GM23338 (cell line): ENCODE data around the gene ZNF619. TPM values are rescaled to one million over a fixed set of nuclear protein-coding genes. Genes with fewer than 3 reads are reported as not detected.

ENCODE experiments used
- ATAC-seq: fragments of 200-7000 bp; cut with Tn5 transposase; 3 replicates; pipeline ENCODE4 v1.9.1; 2020
- DNase-seq: peaks from one replicate; pipeline ENCODE4 v3.0.0-alpha.2; 2015; ENCODE audit warnings: low spot score
- H2AFZ ChIP-seq: fragments of 200-600 bp; sonication (generic); 2 replicates; pipeline ENCODE4 v1.8.0; 2016; ENCODE audit warnings: antibody characterized with exemption, mild to moderate bottlenecking, moderate library complexity
- H3F3A ChIP-seq: fragments of 200-600 bp; sonication (generic); replicated peaks from 2 replicates; pipeline ENCODE4 v1.8.0; 2017; ENCODE audit warnings: antibody characterized with exemption, mixed run types, low read depth
- H3K27ac ChIP-seq: fragments of 200-600 bp; sonication (generic); 2 replicates; pipeline ENCODE4 v1.6.1; 2016; ENCODE audit warnings: low read depth
- H3K27me3 ChIP-seq: fragments of 200-600 bp; sonication (generic); 2 replicates; pipeline ENCODE4 v1.8.0; 2016; ENCODE audit warnings: mild to moderate bottlenecking, mixed run types, moderate library complexity; ENCODE audit not compliant: insufficient read depth
- H3K36me3 ChIP-seq: fragments of 200-600 bp; sonication (generic); 2 replicates; pipeline ENCODE4 v1.8.0; 2016; ENCODE audit warnings: mild to moderate bottlenecking; ENCODE audit not compliant: insufficient read depth
- H3K4me1 ChIP-seq: fragments of 200-600 bp; sonication (generic); 2 replicates; pipeline ENCODE4 v1.8.0; 2016; ENCODE audit warnings: mild to moderate bottlenecking, moderate library complexity; ENCODE audit not compliant: insufficient read depth
- H3K4me2 ChIP-seq: fragments of 200-600 bp; sonication (generic); 2 replicates; pipeline ENCODE4 v1.7.1; 2017; ENCODE audit warnings: mixed run types
- H3K4me3 ChIP-seq: fragments of 200-600 bp; sonication (generic); 2 replicates; pipeline ENCODE4 v1.6.1; 2016; ENCODE audit warnings: mixed run types
- H3K79me2 ChIP-seq: fragments of 200-600 bp; sonication (generic); replicated peaks from 2 replicates; pipeline ENCODE4 v1.8.0; 2017; ENCODE audit warnings: mild to moderate bottlenecking; ENCODE audit not compliant: insufficient read depth
- H3K9me2 ChIP-seq: fragments of 200-600 bp; sonication (generic); 2 replicates; pipeline ENCODE4 v1.8.0; 2017; ENCODE audit not compliant: insufficient read depth
- H4K20me1 ChIP-seq: fragments of 200-600 bp; sonication (generic); replicated peaks from 2 replicates; pipeline ENCODE4 v1.8.0; 2017; ENCODE audit warnings: mild to moderate bottlenecking; ENCODE audit not compliant: insufficient read depth
- H3K27ac Mint-ChIP-seq: 2 replicates; pipeline ENCODE4 v1.8.0; 2020; ENCODE audit warnings: inconsistent platforms, mild to moderate bottlenecking, moderate library complexity, mixed read lengths
- H3K27me3 Mint-ChIP-seq: 3 replicates; pipeline ENCODE4 v1.8.0; 2022; ENCODE audit warnings: low read depth, mild to moderate bottlenecking, moderate library complexity, mixed read lengths, inconsistent platforms; ENCODE audit not compliant: insufficient read depth, poor library complexity
- H3K36me3 Mint-ChIP-seq: 3 replicates; pipeline ENCODE4 v1.8.0; 2021; ENCODE audit warnings: low read depth, mild to moderate bottlenecking, inconsistent platforms, moderate library complexity, mixed read lengths
- H3K4me1 Mint-ChIP-seq: 3 replicates; pipeline ENCODE4 v1.8.0; 2020; ENCODE audit warnings: mild to moderate bottlenecking, inconsistent platforms, mixed read lengths
- H3K4me3 Mint-ChIP-seq: 3 replicates; pipeline ENCODE4 v1.8.0; 2021; ENCODE audit warnings: moderate library complexity, mild to moderate bottlenecking, inconsistent platforms, mixed read lengths
- H3K9me3 Mint-ChIP-seq: 3 replicates; pipeline ENCODE4 v1.8.0; 2020; ENCODE audit warnings: moderate library complexity, mild to moderate bottlenecking, inconsistent platforms, mixed read lengths
- CREB1 ChIP-seq: fragments of 250-450 bp; sonication (Bioruptor Pico); IDR thresholded peaks from 2 replicates; pipeline ENCODE4 v1.5.0; 2020; ENCODE audit warnings: low read depth, mild to moderate bottlenecking, moderate library complexity
- ETS1 ChIP-seq: IDR thresholded peaks from 2 replicates; pipeline ENCODE4 v1.6.1; 2016; ENCODE audit warnings: antibody characterized with exemption
- JUNB ChIP-seq: IDR thresholded peaks from one replicate; pipeline ENCODE4 v1.6.1; 2016; ENCODE audit warnings: antibody characterized with exemption; ENCODE audit not compliant: unreplicated experiment
- NANOG ChIP-seq: IDR thresholded peaks from 2 replicates; pipeline ENCODE4 v1.6.1; 2016; ENCODE audit warnings: antibody characterized with exemption, borderline replicate concordance
- STAT1 ChIP-seq: IDR thresholded peaks from one replicate; pipeline ENCODE4 v1.6.1; 2016; ENCODE audit warnings: antibody characterized with exemption; ENCODE audit not compliant: unreplicated experiment
- ZNF114 ChIP-seq: fragments of 250-450 bp; sonication (Bioruptor Pico); IDR thresholded peaks from 2 replicates; pipeline ENCODE4 v1.5.0; 2020; ENCODE audit warnings: mild to moderate bottlenecking, moderate library complexity
- ZNF331 ChIP-seq: fragments of 250-450 bp; sonication (Bioruptor Pico); IDR thresholded peaks from 2 replicates; pipeline ENCODE4 v1.5.0; 2020; ENCODE audit warnings: low read depth, mild to moderate bottlenecking, moderate library complexity
- ZNF462 ChIP-seq: fragments of 250-450 bp; sonication (Bioruptor Pico); IDR thresholded peaks from 2 replicates; pipeline ENCODE4 v1.5.0; 2020; ENCODE audit warnings: mild to moderate bottlenecking, moderate library complexity
- polyA plus RNA-seq: library from polyadenylated mRNA; unstranded; fragments of >200 nt; fragmentation: Nextera tagmentation; extraction: Ambion mirVana; gene quantifications from 2 replicates; pipeline ENCODE4 v1.2.1, GENCODE V29; 2016
- total RNA-seq: library from RNA; depleted of rRNA; stranded (reverse); fragments of >200 nt; shearing (Covaris generic); gene quantifications from 2 replicates; pipeline ENCODE4 v1.2.3, GENCODE V29; 2014

The ZNF619 gene
- total and polyA plus RNA-seq, 2 experiments from 2014 or later, result 1.3 to 7.4 TPM

GRCh38 chr3:40497288-40497687 is 20.4 kb downstream of the ZNF619 start:
- peaks cover 6% of the 10 kb centered on the region for H3K27me3 Mint-ChIP-seq
- Histone ChIP-seq H3F3A (no peaks in the 10 kb centered on the region), H3K79me2 (no peaks in the 10 kb centered on the region), H3K27ac (no peak overlapping the region), H3K9me2 (no peaks in the 10 kb centered on the region), H3K4me3 (no peak overlapping the region), H3K4me2 (no peak overlapping the region), H3K36me3 (no peaks in the 10 kb centered on the region), H3K27me3 (no peaks in the 10 kb centered on the region), H2AFZ (no peak overlapping the region), H4K20me1 (no peaks in the 10 kb centered on the region), H3K4me1 (no peaks in the 10 kb centered on the region)
- ATAC-seq, result no peak
- H3K27ac Mint-ChIP-seq, result no peak overlapping the region
- no peaks in the 10 kb centered on the region for H3K36me3 Mint-ChIP-seq
- H3K9me3 Mint-ChIP-seq, result no peaks in the 10 kb centered on the region
- DNase-seq, result no peak
- H3K4me3 Mint-ChIP-seq, result no peak overlapping the region
- no peak for TF ChIP-seq CREB1 (CRISPR knock-in tag)
- TF ChIP-seq ZNF462 (CRISPR knock-in tag), result no peak
- no peak for TF ChIP-seq JUNB
- no peak for TF ChIP-seq STAT1
- peaks cover 16% of the 10 kb centered on the region; the same call in 2 of the 3 replicates for H3K4me1 Mint-ChIP-seq

- Mint-ChIP-seq H3K27ac (no peak overlapping the region), H3K4me3 (no peak overlapping the region), H3K36me3 (no peaks in the 10 kb centered on the region), H3K27me3 (peaks cover 6% of the 10 kb centered on the region), H3K9me3 (no peaks in the 10 kb centered on the region), H3K4me1 (peaks cover 4% of the 10 kb centered on the region; the same call in 1 of the 3 replicates)
- H3K79me2 ChIP-seq, result no peaks in the 10 kb centered on the region
- DNase-seq, result no peak
- H3K4me2 ChIP-seq, result no peak overlapping the region
- no peaks in the 10 kb centered on the region for H4K20me1 ChIP-seq
- no peak overlapping the region for H3K4me3 ChIP-seq
- H3K36me3 ChIP-seq, result no peaks in the 10 kb centered on the region
- no peak for ATAC-seq
- no peaks in the 10 kb centered on the region for H3F3A ChIP-seq
- no peaks in the 10 kb centered on the region for H3K9me2 ChIP-seq
- H3K27ac ChIP-seq, result no peak overlapping the region
- peaks cover 3% of the 10 kb centered on the region; the same call in 1 of the 2 replicates for H3K4me1 ChIP-seq
- peak overlapping the region; percentile 56; the same call in 1 of the 2 replicates for H2AFZ ChIP-seq
- no peaks in the 10 kb centered on the region for H3K27me3 ChIP-seq
- TF ChIP-seq ETS1 (no peak), NANOG (no peak), ZNF331 (CRISPR knock-in tag) (no peak), ZNF114 (CRISPR knock-in tag) (no peak)
Measured at GRCh38 chr3:40499952-40500351, 23.0 kb downstream of the ZNF619 start.
